Aorta (tissue), 5 donors: Measurements from ENCODE around the gene RXFP4. TPM values are rescaled to one million over a fixed set of nuclear protein-coding genes. Genes with fewer than 3 reads are reported as not detected.
A peak's percentile ranks its signal among the peaks of the same experiment; 100 is the strongest.

Experiments used
- ATAC-seq: fragments of 200-7000 bp; cut with Tn5 transposase; one replicate; pipeline ENCODE4 v1.9.1; 2022; ENCODE audit warnings: moderate library complexity; ENCODE audit not compliant: low FRiP score
- DNase-seq, 2 donors: peaks; one replicate each; pipeline ENCODE4 v3.0.0-alpha.2; 2020
- H3K27ac ChIP-seq, 2 donors: one replicate each; pipeline ENCODE4 v1.5.1; 2013; ENCODE audit warnings: low read length in 2 of 2, mild to moderate bottlenecking in 2 of 2, moderate library complexity in 2 of 2, control low read depth in 1 of 2, inconsistent platforms in 1 of 2, low read depth in 1 of 2
- H3K27me3 ChIP-seq, 2 donors: one replicate each; pipeline ENCODE4 v1.6.1; 2013; ENCODE audit warnings: control low read depth in 1 of 2, low read length in 1 of 2, mild to moderate bottlenecking in 1 of 2, moderate library complexity in 1 of 2; ENCODE audit not compliant: insufficient read depth in 2 of 2, control insufficient read depth in 1 of 2
- H3K36me3 ChIP-seq, 2 donors: one replicate each; pipeline ENCODE4 v1.6.1; 2013; ENCODE audit warnings: control low read depth in 1 of 2, low read length in 1 of 2, mild to moderate bottlenecking in 1 of 2; ENCODE audit not compliant: insufficient read depth in 2 of 2, control insufficient read depth in 1 of 2
- H3K4me1 ChIP-seq, 2 donors: one replicate each; pipeline ENCODE4 v1.6.1; 2013; ENCODE audit warnings: low read length in 2 of 2, control low read depth in 1 of 2, mild to moderate bottlenecking in 1 of 2, moderate library complexity in 1 of 2; ENCODE audit not compliant: insufficient read depth in 2 of 2, control insufficient read depth in 1 of 2
- H3K4me3 ChIP-seq, 2 donors: one replicate each; pipeline ENCODE4 v1.5.1; 2013; ENCODE audit warnings: low read length in 2 of 2, control low read depth in 1 of 2, mild to moderate bottlenecking in 1 of 2
- H3K9me3 ChIP-seq: one replicate; pipeline ENCODE4 v1.6.1; 2013; ENCODE audit warnings: mild to moderate bottlenecking, low read length; ENCODE audit not compliant: control insufficient read depth
- WGBS, 2 donors: extraction: QIAGEN DNeasy Blood & Tissue Kit; methylation state at CpG; one replicate each; pipeline ENCODE4 v1.1.7; 2013; 5-methylcytosine and 5-hydroxymethylcytosine counted together
- intact Hi-C, 2 donors: fragments of 100-400 bp; cut with DNase I; formaldehyde crosslinking; loops; one replicate each; pipeline versions ENCODE4 v1.14.2 to v1.15.0; 2022
- polyA plus RNA-seq, 2 donors: library from polyadenylated mRNA; stranded (reverse); fragments of 200-250 nt; gene quantifications; one replicate each; pipeline ENCODE4 v1.2.3, GENCODE V29; 2013
- total RNA-seq, 2 donors: library from RNA; stranded (reverse); fragmentation: NEBNext Ultra II Directional; extraction: Animal tissue kit (Norgen Biotek cat#: 25700); gene quantifications; one replicate each; pipeline ENCODE4 v1.2.1, GENCODE V29; 2021
- donor health status: healthy with polysubstance abuse.
- donor health status: Bipolar disorder and iron deficiency.
- donor health status: DM: no; HTN: no; CAD: no.
- donor health status: DM: no; HTN: no; CAD: no.
- donor health status: DM: yes; HTN: yes; CAD: no.

RXFP4 gene
- total and polyA plus RNA-seq, 4 donors = not detected

- H3K27me3 ChIP-seq = no peaks in the 10 kb centered on the region
- H3K4me1 ChIP-seq = no peaks in the 10 kb centered on the region
- H3K4me3 ChIP-seq = no peak overlapping the region
- DNase-seq (peak in 1 of 2 donors; percentile 63), ATAC-seq (no peak)
- WGBS, 2 donors = 42 to 43% methylated on average over 6 of the region's 6 CpGs
- no peak overlapping the region for H3K27ac ChIP-seq
- intact Hi-C loops = loop anchor here in 1 of 2 donors (5.0 kb wide), 1 partner anchor 33 kb away; the partner anchor contains the start of gene ARHGEF2
- peaks cover 0 to 4% of the 10 kb centered on the region in 2 donors for H3K36me3 ChIP-seq
- no peaks in the 10 kb centered on the region for H3K9me3 ChIP-seq
These were observed 3.0 kb downstream of the RXFP4 start for GRCh38 chr1:155944444-155944799.

DNA sequence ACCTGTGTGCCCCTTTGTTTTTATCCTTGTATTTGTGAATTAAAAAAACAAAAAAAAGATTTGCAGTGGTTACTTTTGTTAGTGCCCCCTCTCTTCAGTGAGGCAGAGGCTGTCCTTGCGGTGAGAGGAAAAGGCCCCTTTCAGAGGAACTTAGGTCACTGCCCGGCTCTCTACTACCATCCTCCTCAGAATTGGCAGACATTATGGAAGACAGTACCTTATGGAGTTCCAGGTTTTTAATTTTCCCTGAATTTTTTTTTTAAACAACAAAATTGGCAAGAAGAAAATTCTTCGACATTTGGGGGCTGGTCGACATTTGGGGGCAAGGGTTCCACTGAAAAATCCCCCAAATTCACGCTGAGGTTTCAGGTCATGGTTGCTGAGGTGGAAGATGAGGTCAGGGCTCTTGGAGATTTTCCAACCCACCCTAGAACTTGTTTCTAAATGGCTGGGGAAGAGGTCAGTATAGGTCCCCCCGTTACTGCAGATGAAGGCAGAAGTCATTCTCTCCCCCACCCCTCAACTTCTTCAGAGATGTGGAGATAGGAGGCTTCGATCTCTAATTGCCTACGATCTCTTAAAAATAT lies 5.3 kb downstream of the RXFP4 start:
- intact Hi-C loops = no loop called here
- 72 to 74% methylated on average over 8 of the region's 8 CpGs for WGBS, 2 donors
- no peaks in the 10 kb centered on the region for H3K27me3 ChIP-seq
- ATAC-seq = no peak
- H3K27ac ChIP-seq = no peak overlapping the region
- H3K4me3 ChIP-seq = no peak overlapping the region
- peak in 1 of 2 donors; percentile 17 for DNase-seq
- H3K9me3 ChIP-seq = no peaks in the 10 kb centered on the region
- no peaks in the 10 kb centered on the region for H3K4me1 ChIP-seq
- peaks cover 4 to 13% of the 10 kb centered on the region in 2 donors for H3K36me3 ChIP-seq

DNA sequence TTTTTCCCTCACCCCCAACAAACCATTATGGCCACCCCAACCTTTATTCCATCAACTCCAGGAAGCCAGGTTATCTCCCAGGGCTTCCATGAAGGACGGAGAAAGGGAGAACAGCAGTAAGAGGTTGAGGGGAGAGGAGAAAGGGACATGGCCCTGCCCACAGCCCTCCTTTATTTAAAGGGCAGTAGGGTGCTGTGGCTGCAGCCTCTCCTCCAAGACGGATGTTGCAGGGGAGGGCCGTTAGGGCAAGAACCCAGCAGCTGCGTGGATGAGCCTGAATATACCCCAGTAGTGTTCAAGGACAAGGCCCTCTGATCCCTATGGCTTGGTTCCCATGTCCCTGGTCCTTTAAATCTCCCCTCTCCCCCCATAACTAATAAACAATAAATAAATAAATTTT lies 5.9 kb downstream of the RXFP4 start:
- H3K27me3 ChIP-seq = no peaks in the 10 kb centered on the region
- peak in 1 of 2 donors; percentile 22 for DNase-seq
- H3K9me3 ChIP-seq = no peaks in the 10 kb centered on the region
- peaks cover 4 to 18% of the 10 kb centered on the region in 2 donors for H3K36me3 ChIP-seq
- no peak for ATAC-seq
- intact Hi-C loops = no loop called here
- 59 to 65% methylated on average over 4 of the region's 4 CpGs for WGBS, 2 donors
- no peak overlapping the region for H3K4me3 ChIP-seq
- H3K27ac ChIP-seq = no peak overlapping the region
- H3K4me1 ChIP-seq = no peaks in the 10 kb centered on the region

DNA sequence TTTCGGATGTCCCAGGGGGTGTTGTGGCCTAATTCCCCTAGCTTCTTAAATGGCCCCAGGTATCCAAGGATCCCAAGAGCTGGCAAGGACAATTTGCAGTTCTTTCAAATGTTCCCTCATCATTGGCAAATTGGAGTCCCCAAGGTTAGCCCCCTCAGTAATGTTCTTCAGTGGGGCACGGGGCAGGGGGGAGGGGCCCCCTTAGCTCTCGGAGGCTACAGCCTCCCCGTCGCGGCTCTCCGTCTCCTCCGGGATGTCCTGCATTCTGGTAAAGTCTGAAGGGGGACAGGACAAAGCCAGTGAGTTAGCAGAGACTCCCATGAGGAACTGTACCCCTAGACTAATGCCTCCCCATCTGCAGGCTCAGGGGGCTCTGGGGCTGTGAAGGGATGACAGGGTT lies 6.3 kb downstream of the RXFP4 start:
- intact Hi-C loops = no loop called here
- H3K36me3 ChIP-seq = peaks cover 4 to 21% of the 10 kb centered on the region in 2 donors
- peak in 1 of 2 donors; percentile 32 for DNase-seq
- no peak overlapping the region for H3K27ac ChIP-seq
- no peaks in the 10 kb centered on the region for H3K27me3 ChIP-seq
- H3K4me3 ChIP-seq = no peak overlapping the region
- no peaks in the 10 kb centered on the region for H3K9me3 ChIP-seq
- H3K4me1 ChIP-seq = no peaks in the 10 kb centered on the region
- ATAC-seq = no peak
- 82 to 84% methylated on average over 8 of the region's 8 CpGs for WGBS, 2 donors

DNA sequence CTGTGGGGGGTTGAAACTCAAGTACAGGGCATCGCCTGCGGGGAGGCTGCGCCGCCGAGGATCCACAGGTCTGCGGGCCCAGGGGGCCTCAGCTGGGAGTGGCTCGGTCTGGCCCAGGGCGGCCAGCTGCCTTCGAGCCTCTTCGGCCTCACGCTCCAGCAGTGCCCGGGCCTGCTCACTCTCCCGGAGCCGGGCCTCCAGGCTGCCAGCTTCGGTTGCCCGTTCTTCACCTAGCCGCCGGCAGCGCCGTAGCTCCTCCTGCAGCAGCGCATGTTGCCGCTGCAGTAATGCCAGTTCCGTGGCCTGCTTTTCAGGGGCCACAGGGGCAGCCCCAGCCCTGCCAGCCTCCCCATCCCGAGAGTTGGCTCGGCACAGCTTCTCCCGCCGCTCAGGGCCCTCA lies 9.4 kb downstream of the RXFP4 start:
- peak in 1 of 2 donors; percentile 70 for DNase-seq
- intact Hi-C loops = no loop called here
- Histone ChIP-seq H3K4me3 (no peak overlapping the region), H3K36me3 (peaks cover 4 to 23% of the 10 kb centered on the region in 2 donors), H3K9me3 (no peaks in the 10 kb centered on the region), H3K4me1 (no peaks in the 10 kb centered on the region), H3K27me3 (no peaks in the 10 kb centered on the region), H3K27ac (no peak overlapping the region)
- 95 to 96% methylated on average over 27 of the region's 27 CpGs for WGBS, 2 donors
- no peak for ATAC-seq

GRCh38 chr1:155951753-155952504 lies 10.5 kb downstream of the RXFP4 start:
- WGBS, 2 donors = 70 to 76% methylated on average over 6 of the region's 6 CpGs
- Histone ChIP-seq H3K27me3 (no peaks in the 10 kb centered on the region), H3K4me3 (no peak overlapping the region), H3K27ac (no peak overlapping the region), H3K4me1 (no peaks in the 10 kb centered on the region), H3K9me3 (no peaks in the 10 kb centered on the region), H3K36me3 (peaks cover 4 to 23% of the 10 kb centered on the region in 2 donors)
- ATAC-seq = no peak
- peak; percentile 18 to 41 for DNase-seq
- intact Hi-C loops = no loop called here

GRCh38 chr1:155952505-155952890 lies 11.1 kb downstream of the RXFP4 start:
- no peak overlapping the region for H3K27ac ChIP-seq
- H3K4me1 ChIP-seq = no peaks in the 10 kb centered on the region
- ATAC-seq (no peak), DNase-seq (peak in 1 of 2 donors; percentile 30)
- no peaks in the 10 kb centered on the region for H3K9me3 ChIP-seq
- H3K4me3 ChIP-seq = no peak overlapping the region
- WGBS, 2 donors = 84 to 87% methylated on average over 13 of the region's 13 CpGs
- intact Hi-C loops = no loop called here
- H3K36me3 ChIP-seq = peaks cover 3 to 23% of the 10 kb centered on the region in 2 donors
- H3K27me3 ChIP-seq = no peaks in the 10 kb centered on the region

GRCh38 chr1:155954645-155955044 lies 13.2 kb downstream of the RXFP4 start:
- ATAC-seq = no peak
- no peak for DNase-seq
- 94 to 97% methylated on average over 3 of the region's 3 CpGs for WGBS, 2 donors

GRCh38 chr1:155957411-155957915 lies 16.0 kb downstream of the RXFP4 start:
- no peak for ATAC-seq
- intact Hi-C loops = no loop called here
- Histone ChIP-seq H3K36me3 (peaks cover 0 to 13% of the 10 kb centered on the region in 2 donors), H3K9me3 (no peaks in the 10 kb centered on the region), H3K4me3 (no peak overlapping the region), H3K4me1 (no peaks in the 10 kb centered on the region), H3K27me3 (no peaks in the 10 kb centered on the region), H3K27ac (no peak overlapping the region)
- 87 to 88% methylated on average over 12 of the region's 12 CpGs for WGBS, 2 donors
- no peak for DNase-seq

More at GRCh38 chr1:155954645-155955044, 13.2 kb downstream of the RXFP4 start:
- Histone ChIP-seq H3K4me3 (no peak overlapping the region), H3K36me3 (peaks cover 0 to 28% of the 10 kb centered on the region in 2 donors), H3K4me1 (no peaks in the 10 kb centered on the region), H3K9me3 (no peaks in the 10 kb centered on the region), H3K27me3 (no peaks in the 10 kb centered on the region), H3K27ac (no peak overlapping the region)
- intact Hi-C loops = no loop called here
